G401 (cell line): ENCODE data around the gene POU3F1. TPM values are rescaled to one million over a fixed set of nuclear protein-coding genes. Genes with fewer than 3 reads are reported as not detected.

Experiments
- DNase-seq: peaks from one replicate; pipeline ENCODE4 v3.0.0-alpha.2; 2015; ENCODE audit warnings: low spot score
- in situ Hi-C: cut with HindIII; loops from 2 replicates; pipeline ENCODE4 v1.10.0; 2016; ENCODE audit warnings: low sequenced_read_pairs, mixed read lengths
- total RNA-seq: library from RNA; depleted of rRNA; stranded (reverse); fragments of >200 nt; shearing (Covaris generic); gene quantifications from 2 replicates; pipeline ENCODE4 v1.2.3, GENCODE V29; 2014

Gene POU3F1
- total RNA-seq, 1 experiment from 2014 or later, result not detected

DNA sequence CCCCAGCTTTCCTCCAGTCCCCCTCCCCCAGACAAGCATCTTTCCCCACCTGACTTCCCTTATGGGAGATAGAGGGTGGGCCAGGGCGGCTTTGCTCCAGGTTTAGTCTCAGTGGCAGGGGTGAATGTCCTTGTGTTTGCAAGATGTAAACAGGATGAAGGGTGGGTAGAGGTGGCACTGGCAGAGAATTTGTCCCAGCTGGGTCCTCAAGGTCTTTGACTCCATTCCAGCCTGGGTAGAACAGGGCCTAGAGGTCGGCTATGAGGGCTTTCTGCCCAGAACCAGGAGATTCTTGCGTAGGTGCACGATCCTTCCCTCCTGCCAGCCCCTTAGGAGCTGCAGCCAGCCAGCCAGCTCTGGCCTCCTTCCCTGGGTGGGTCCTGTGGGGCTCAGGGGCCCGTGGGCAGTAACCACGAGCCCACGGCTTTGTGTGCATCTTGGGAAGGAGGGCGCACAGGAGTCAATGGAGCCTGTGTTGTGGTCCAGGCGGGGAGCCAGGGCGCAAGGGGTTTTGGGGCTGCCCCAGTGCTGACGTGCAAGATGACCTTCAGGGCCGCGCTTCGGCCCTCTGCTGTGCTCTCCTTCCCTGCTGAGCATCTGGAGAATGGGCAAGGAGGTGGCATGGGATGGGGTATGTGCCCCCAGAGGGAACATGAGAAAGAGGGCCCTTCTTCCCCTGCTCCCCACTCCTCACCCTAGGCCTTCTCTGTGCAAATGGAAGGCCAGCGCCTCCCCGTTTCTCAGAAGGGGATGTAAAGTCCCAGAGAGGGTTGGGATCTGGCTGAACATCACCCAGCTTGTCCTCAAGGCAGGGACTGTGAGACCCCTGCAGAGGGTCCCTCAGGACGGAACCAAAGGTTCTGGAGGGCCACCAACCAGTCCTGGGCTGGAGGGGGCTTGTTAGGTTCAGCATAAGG, 15.7 kb downstream of the POU3F1 start:
- in situ Hi-C loops, result no loop called here

DNA sequence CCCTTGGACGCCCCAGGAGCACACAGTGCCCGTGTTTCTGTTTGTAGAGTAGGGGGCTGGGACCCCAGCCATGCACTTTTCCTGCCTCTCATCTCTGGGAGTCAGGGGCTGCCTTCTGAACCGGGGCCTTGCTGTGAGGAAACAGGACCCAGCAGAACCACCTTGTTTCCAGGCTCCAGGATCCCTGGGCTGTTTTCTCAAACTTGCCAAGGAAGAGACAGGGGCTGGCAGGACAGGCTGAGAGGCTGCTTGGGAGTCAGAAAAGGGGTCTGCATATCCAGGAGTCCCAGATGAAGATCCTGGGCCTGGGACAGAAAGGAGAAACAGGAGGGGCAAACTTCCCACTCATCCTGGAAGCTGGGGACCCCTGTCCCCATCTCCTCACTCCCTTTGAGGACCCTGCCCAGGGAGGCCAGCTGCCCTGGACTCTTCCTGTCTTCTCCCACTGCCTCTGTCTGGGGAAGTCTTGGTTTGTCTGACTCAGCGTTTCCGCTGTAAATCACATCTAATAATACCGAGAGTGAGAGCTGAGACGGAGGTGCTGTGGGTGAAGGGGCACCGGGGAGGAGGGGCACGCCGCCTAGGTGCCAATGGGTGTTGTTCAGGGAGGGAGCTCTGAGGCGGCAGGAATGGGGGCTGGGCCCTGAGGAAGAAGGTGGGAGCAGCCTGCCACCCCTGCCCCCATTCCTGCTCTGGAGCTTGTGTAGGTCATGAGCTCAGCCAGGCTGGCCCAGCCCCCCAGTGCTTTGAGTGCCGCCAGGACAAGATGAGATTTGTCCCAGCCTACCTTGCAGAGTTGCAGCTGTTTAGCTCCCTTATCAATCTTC, 16.7 kb downstream of the POU3F1 start:
- DNase-seq, result no peak
- in situ Hi-C loops, result no loop called here

More for the DNA sequence above, 15.7 kb downstream of the POU3F1 start:
- no peak for DNase-seq

DNA sequence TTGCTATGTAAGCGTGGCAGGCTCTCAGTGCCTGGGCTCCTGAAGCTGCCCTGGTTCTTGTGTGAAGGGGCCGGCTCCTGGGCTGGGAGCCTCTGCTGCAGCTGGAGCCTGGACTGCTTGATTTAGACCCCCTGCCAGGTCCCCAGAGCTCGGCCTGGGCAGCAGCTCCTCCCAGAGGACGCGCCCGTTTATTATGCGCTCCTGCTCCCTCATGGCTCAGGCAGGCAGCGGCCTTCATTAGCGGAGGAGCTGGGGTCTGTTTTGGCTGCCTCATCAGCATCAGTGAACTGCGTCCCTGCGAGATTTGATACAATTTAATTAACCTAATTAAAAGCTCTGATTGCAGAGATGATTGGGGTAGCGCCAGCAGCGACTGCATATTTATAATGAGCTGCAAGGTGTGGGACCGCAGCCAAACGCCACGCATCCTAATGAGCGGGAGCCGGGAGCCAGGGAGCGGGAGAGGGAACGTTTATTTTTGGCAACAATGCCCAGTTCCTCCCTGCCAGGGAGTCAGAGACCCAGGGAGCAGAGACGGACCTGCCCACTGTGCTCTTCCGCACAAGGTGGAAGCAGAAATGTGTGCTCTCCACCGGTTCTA, 17.4 kb downstream of the POU3F1 start:
- peak; percentile 44 for DNase-seq
- in situ Hi-C loops, result no loop called here

DNA sequence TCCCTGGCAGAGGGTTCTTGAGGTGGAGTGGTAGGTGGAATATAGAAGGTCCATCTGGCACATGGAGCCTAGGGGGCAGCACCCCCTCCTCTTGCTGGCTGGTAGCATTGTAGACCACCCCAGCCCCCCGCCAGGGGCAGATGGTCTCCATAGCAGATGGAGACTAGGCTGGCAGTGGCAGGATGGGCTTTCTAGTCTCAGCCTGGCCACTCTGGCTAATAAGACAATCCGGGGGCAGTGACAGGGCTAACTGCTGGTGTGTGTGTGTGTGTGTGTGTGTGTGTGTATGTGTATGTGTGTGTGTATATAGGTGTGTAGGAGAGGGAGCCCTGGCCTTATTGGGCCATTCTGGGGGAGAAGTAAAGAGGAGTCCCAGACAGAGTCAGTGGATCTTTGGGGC, 17.9 kb downstream of the POU3F1 start:
- DNase-seq, result no peak
- in situ Hi-C loops, result no loop called here

GRCh38 chr1:38028105-38028591, 18.4 kb downstream of the POU3F1 start:
- in situ Hi-C loops, result no loop called here
- no peak for DNase-seq

DNA sequence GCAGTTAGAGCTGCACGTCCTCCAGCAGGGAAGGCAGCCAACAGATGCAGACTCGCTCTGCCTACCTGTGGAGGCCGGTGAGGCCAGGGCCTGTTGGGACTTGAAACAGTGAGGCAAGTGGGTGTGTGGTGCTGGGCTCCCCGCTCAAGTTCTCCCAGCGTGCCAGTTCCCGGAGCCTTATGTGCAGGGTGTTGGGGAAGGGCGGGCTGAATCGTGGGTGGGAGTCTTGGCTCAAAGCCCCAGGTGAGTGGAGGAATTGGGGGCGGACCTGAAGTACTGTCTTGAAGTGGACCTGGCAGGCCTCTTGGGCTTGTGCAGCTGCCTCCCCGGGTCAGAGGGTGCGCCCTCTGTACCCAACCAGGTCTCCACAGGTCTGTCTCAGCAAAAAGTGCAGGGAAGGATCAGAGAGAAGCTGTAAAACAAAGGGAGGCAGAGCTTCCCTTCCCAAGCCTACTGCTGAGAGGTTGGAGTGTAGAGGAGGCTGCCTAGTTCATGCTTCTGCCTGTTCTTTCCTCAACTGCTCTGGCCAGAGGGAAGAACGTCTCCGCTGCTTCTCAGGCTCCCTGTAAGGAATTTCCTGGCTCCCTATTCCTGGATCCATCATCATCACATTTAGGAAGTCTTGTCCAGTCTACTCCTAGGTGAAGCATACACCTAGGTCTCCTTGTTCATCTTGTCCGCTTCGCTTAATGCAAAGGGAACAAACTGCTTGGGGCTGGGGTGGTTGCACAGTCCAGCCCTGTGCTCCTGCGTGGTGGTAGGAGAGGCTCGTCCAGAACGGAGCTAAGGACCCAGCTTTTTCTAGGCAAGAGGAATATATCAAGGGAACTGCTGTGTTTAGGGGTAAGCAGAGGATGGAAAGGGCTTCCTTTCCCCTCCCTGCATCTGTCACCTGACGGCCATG, 19.1 kb downstream of the POU3F1 start:
- in situ Hi-C loops, result no loop called here
- DNase-seq, result no peak

- DNase-seq, result peak; percentile 48
Observed at GRCh38 chr1:38026592-38027200, 19.9 kb downstream of the POU3F1 start.

GRCh38 chr1:38025664-38026063, 20.9 kb downstream of the POU3F1 start:
- in situ Hi-C loops, result no loop called here
- DNase-seq, result no peak

More at GRCh38 chr1:38026592-38027200, 19.9 kb downstream of the POU3F1 start:
- in situ Hi-C loops, result no loop called here

- in situ Hi-C loops, result no loop called here
- no peak for DNase-seq
Observed at GRCh38 chr1:38025233-38025632, 21.4 kb downstream of the POU3F1 start.

DNA sequence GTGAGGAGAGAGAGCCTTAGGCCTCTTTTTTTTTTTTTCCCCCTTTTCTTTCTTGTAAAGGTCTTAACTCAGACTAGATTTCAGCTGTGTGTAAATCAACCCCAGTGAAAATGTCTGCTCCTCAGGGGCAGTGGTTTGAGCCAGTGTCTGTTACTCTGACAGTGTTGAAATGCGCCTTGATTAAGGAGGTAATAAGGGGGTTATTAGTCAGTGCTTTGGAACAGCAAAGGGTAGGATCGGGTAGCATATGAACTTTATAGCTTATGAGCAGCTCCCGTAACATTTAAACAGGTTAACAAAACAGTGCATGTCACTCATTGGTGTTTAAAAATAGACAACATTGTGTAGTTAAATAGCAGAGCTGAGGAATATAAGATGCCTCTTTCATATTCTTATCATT, 23.8 kb downstream of the POU3F1 start:
- DNase-seq, result no peak
- in situ Hi-C loops, result no loop called here

GRCh38 chr1:38021969-38022368, 24.6 kb downstream of the POU3F1 start:
- in situ Hi-C loops, result no loop called here
- DNase-seq, result no peak

- in situ Hi-C loops, result no loop called here
- no peak for DNase-seq
Observed at GRCh38 chr1:38020396-38020795, 26.2 kb downstream of the POU3F1 start.

- in situ Hi-C loops, result no loop called here
- peak; percentile 34 for DNase-seq
Observed at GRCh38 chr1:38018864-38019343, 27.7 kb downstream of the POU3F1 start.

DNA sequence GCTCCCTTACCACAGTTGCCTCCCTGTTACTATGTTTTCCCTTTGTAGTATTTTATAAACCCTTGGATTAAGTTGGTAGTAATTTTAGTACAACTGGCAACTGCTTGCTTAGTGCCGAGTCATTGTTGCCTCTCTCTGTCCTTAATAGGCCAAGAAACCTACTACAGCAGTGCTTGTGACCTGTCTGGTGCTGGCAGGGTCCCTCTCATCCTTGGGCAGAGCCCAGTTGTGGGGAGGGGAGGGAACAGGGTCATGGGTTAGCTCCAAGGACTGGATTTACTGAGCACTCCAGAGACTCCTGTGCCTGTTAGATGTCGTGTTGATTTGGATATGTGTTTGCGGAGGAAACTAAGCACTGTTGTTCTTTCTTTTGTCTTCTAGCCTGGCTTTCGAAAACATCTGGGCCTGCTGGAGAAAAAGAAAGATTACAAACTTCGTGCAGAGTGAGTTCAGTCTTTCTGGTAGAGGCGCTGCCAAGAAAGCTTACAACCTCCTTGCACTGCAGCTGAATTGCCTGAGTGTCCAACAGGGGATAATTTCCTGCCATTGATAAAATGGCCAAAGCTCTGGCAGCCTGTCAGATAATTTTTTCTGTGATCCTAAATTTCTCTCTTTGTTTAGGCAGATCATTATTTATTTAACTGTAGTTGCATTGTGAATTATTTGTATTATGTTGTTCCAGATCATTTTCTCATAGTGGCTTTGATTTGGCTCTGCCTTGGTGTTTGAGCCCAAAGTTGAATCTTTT, 30.4 kb downstream of the POU3F1 start:
- in situ Hi-C loops, result no loop called here
- DNase-seq, result no peak

- in situ Hi-C loops, result no loop called here
- DNase-seq, result no peak
Observed at GRCh38 chr1:38014724-38015424, 31.7 kb downstream of the POU3F1 start.

GRCh38 chr1:38014171-38014570, 32.4 kb downstream of the POU3F1 start:
- DNase-seq, result no peak
- in situ Hi-C loops, result no loop called here

- DNase-seq, result no peak
- in situ Hi-C loops, result no loop called here
Observed at GRCh38 chr1:38013227-38013622, 33.4 kb downstream of the POU3F1 start.
